GM04503 (cell line): ENCODE results near the gene HOXB9.
A peak's percentile ranks its signal among the peaks of the same experiment; 100 is the strongest.

Experiments used
- DNase-seq: peaks from one replicate; pipeline ENCODE4 v3.0.0-alpha.2; 2012; ENCODE audit warnings: low read depth

HOXB9 gene

GRCh38 chr17:48639136-48639535, 13.0 kb upstream of the HOXB9 start:
- DNase-seq = no peak

GRCh38 chr17:48637323-48638260, 11.4 kb upstream of the HOXB9 start:
- DNase-seq = peak; percentile 74

- DNase-seq = no peak
Observed at GRCh38 chr17:48636177-48637018, 10.2 kb upstream of the HOXB9 start.

- no peak for DNase-seq
Observed at GRCh38 chr17:48634493-48635208, 8.5 kb upstream of the HOXB9 start.

GRCh38 chr17:48633266-48633677, 7.1 kb upstream of the HOXB9 start:
- DNase-seq = no peak

GRCh38 chr17:48632579-48633265, 6.6 kb upstream of the HOXB9 start:
- DNase-seq = no peak

- no peak for DNase-seq
Observed at GRCh38 chr17:48631693-48632578, 5.8 kb upstream of the HOXB9 start.

GRCh38 chr17:48630925-48631692, 5.0 kb upstream of the HOXB9 start:
- no peak for DNase-seq

GRCh38 chr17:48630009-48630924, 4.1 kb upstream of the HOXB9 start:
- no peak for DNase-seq

GRCh38 chr17:48629411-48629759, 3.2 kb upstream of the HOXB9 start:
- DNase-seq = no peak

GRCh38 chr17:48628649-48629410, 2.7 kb upstream of the HOXB9 start:
- no peak for DNase-seq

- DNase-seq = no peak
Observed at GRCh38 chr17:48627623-48628521, 1.7 kb upstream of the HOXB9 start.

GRCh38 chr17:48627118-48627597, 1.0 kb upstream of the HOXB9 start:
- no peak for DNase-seq

- no peak for DNase-seq
Observed at GRCh38 chr17:48625495-48626244, 488 bp downstream of the HOXB9 start.

- DNase-seq = no peak
Observed at GRCh38 chr17:48624544-48625494, 1.3 kb downstream of the HOXB9 start.
